ENCODE data around the gene KATNIP. TPM values are rescaled to one million over a fixed set of nuclear protein-coding genes. Genes with fewer than 3 reads are reported as not detected.

KATNIP gene
- polyA plus RNA-seq, 1 donor (not counting 4 experiments of a cell fraction or from before 2014, with no cell fraction given): 19.0 TPM

- dilution Hi-C loops (cut with MboI; ENCODE audit: extremely low pct_ligation_motif_present, low sequenced_read_pairs): no loop called here
- H3K9ac ChIP-seq (ENCODE audit: control insufficient read depth, extremely low read depth, insufficient read depth, low read length): no peak overlapping the region
- no peak for FAIRE-seq
Measured at GRCh38 chr16:27595475-27595874, 45.5 kb downstream of the KATNIP start.

DNA sequence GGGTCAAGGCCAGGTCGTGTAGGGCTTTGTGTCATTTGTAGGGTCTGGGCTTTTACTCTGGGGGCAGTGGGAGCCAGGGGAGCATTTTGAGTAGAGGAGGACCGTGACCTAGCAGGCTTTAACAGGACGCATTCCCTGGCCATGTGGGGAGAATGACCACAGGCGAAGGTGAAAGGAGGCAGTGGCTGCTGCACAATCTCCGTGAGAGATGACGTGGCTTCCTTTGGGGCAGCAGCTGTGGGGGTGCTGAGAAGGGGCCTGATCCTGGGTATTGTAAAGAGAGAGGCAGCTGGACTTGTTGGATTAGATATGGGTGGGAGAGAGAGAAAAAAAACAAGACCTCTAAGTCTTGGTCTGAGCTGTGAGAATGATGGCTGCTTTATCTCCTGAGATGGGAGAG is 46.0 kb downstream of the KATNIP start:
- H3K9me3 ChIP-seq (ENCODE audit: control insufficient read depth, low read depth, low read length): no peaks in the 10 kb centered on the region
- peaks cover 0 to 7% of the 10 kb centered on the region in 2 experiments for H3K36me3 ChIP-seq (ENCODE audit: control insufficient read depth in 2 of 2, extremely low read depth in 1 of 2, insufficient read depth in 2 of 2, low read length in 2 of 2)
- H3K27ac ChIP-seq (ENCODE audit: control insufficient read depth, insufficient read depth, low read length): no peak overlapping the region
- no peaks in the 10 kb centered on the region for H3K27me3 ChIP-seq (ENCODE audit: control insufficient read depth, extremely low read depth, insufficient read depth, low read length)
- no peak for TF ChIP-seq CTCF (optimal IDR thresholded peaks at IDR 0.05 in 1 of 3, IDR thresholded peaks at IDR 0.05 in 1 of 3, conservative IDR thresholded peaks at IDR 0.05 in 1 of 3; ENCODE audit: extremely low read depth in 1 of 3, insufficient read depth in 2 of 3, low read length in 3 of 3)
- no peak for TF ChIP-seq EZH2 (IDR thresholded peaks at IDR 0.05; ENCODE audit: low read length)
- dilution Hi-C loops (cut with MboI; ENCODE audit: extremely low pct_ligation_motif_present, low sequenced_read_pairs): no loop called here
- H3K9ac ChIP-seq (ENCODE audit: control insufficient read depth, extremely low read depth, insufficient read depth, low read length): no peak overlapping the region
- no peaks in the 10 kb centered on the region for H4K20me1 ChIP-seq (ENCODE audit: control insufficient read depth, extremely low read depth, insufficient read depth, low read length)
- H3K79me2 ChIP-seq (ENCODE audit: control insufficient read depth, insufficient read depth, low read length): no peaks in the 10 kb centered on the region
- no peak overlapping the region for H3K4me2 ChIP-seq (ENCODE audit: control insufficient read depth, extremely low read depth, insufficient read depth, low read depth, low read length)
- H3K4me1 ChIP-seq (ENCODE audit: control insufficient read depth, extremely low read depth, insufficient read depth, low read length): no peaks in the 10 kb centered on the region
- no peak overlapping the region for H2AFZ ChIP-seq (ENCODE audit: control insufficient read depth, low read length)
- no peak overlapping the region for H3K4me3 ChIP-seq (ENCODE audit: control insufficient read depth in 2 of 3, extremely low read depth in 1 of 3, insufficient read depth in 2 of 3, low read depth in 1 of 3, low read length in 3 of 3)
- FAIRE-seq: no peak
- H3K9me1 ChIP-seq (ENCODE audit: control insufficient read depth, extremely low read depth, insufficient read depth, low read length): no peaks in the 10 kb centered on the region
- no peak for DNase-seq (ENCODE audit: low read depth, low spot score)

More at GRCh38 chr16:27595475-27595874, 45.5 kb downstream of the KATNIP start:
- Histone ChIP-seq H3K4me1 (ENCODE audit: control insufficient read depth, extremely low read depth, insufficient read depth, low read length) (no peaks in the 10 kb centered on the region), H3K27me3 (ENCODE audit: control insufficient read depth, extremely low read depth, insufficient read depth, low read length) (no peaks in the 10 kb centered on the region), H3K79me2 (ENCODE audit: control insufficient read depth, insufficient read depth, low read length) (no peaks in the 10 kb centered on the region), H3K4me2 (ENCODE audit: control insufficient read depth, extremely low read depth, insufficient read depth, low read depth, low read length) (no peak overlapping the region), H3K9me3 (ENCODE audit: control insufficient read depth, low read depth, low read length) (no peaks in the 10 kb centered on the region), H3K9me1 (ENCODE audit: control insufficient read depth, extremely low read depth, insufficient read depth, low read length) (no peaks in the 10 kb centered on the region), H3K4me3 (ENCODE audit: control insufficient read depth in 2 of 3, extremely low read depth in 1 of 3, insufficient read depth in 2 of 3, low read depth in 1 of 3, low read length in 3 of 3) (no peak overlapping the region), H3K27ac (ENCODE audit: control insufficient read depth, insufficient read depth, low read length) (no peak overlapping the region), H4K20me1 (ENCODE audit: control insufficient read depth, extremely low read depth, insufficient read depth, low read length) (no peaks in the 10 kb centered on the region), H3K36me3 (ENCODE audit: control insufficient read depth in 2 of 2, extremely low read depth in 1 of 2, insufficient read depth in 2 of 2, low read length in 2 of 2) (peaks cover 0 to 7% of the 10 kb centered on the region in 2 experiments), H2AFZ (ENCODE audit: control insufficient read depth, low read length) (no peak overlapping the region)
- no peak for DNase-seq (ENCODE audit: low read depth, low spot score)
- no peak for TF ChIP-seq CTCF (optimal IDR thresholded peaks at IDR 0.05 in 1 of 3, IDR thresholded peaks at IDR 0.05 in 1 of 3, conservative IDR thresholded peaks at IDR 0.05 in 1 of 3; ENCODE audit: extremely low read depth in 1 of 3, insufficient read depth in 2 of 3, low read length in 3 of 3)
- no peak for TF ChIP-seq EZH2 (IDR thresholded peaks at IDR 0.05; ENCODE audit: low read length)
